Epithelial cell of proximal tubule (primary cell): ENCODE measurements around the gene ZNF275. TPM values are rescaled to one million over a fixed set of nuclear protein-coding genes. Genes with fewer than 3 reads are reported as not detected.

Experiments used
- DNase-seq: peaks from one replicate; pipeline ENCODE4 v3.0.0-alpha.2; 2011; ENCODE audit warnings: low read depth
- H3K4me3 ChIP-seq: 2 replicates; pipeline ENCODE4 v1.5.1; 2011; ENCODE audit warnings: low read depth, mild to moderate bottlenecking, low read length
- CTCF ChIP-seq: conservative IDR thresholded peaks from 2 replicates; pipeline ENCODE4 v1.5.1; 2012; ENCODE audit warnings: low read depth, mild to moderate bottlenecking, low read length
- total RNA-seq: library from RNA; depleted of rRNA; stranded (reverse); fragments of >200 nt; gene quantifications from 2 replicates; pipeline ENCODE4 v1.2.3, GENCODE V29; 2015

The ZNF275 gene
- total RNA-seq, 1 donor from 2014 or later: 4.8 TPM

DNA sequence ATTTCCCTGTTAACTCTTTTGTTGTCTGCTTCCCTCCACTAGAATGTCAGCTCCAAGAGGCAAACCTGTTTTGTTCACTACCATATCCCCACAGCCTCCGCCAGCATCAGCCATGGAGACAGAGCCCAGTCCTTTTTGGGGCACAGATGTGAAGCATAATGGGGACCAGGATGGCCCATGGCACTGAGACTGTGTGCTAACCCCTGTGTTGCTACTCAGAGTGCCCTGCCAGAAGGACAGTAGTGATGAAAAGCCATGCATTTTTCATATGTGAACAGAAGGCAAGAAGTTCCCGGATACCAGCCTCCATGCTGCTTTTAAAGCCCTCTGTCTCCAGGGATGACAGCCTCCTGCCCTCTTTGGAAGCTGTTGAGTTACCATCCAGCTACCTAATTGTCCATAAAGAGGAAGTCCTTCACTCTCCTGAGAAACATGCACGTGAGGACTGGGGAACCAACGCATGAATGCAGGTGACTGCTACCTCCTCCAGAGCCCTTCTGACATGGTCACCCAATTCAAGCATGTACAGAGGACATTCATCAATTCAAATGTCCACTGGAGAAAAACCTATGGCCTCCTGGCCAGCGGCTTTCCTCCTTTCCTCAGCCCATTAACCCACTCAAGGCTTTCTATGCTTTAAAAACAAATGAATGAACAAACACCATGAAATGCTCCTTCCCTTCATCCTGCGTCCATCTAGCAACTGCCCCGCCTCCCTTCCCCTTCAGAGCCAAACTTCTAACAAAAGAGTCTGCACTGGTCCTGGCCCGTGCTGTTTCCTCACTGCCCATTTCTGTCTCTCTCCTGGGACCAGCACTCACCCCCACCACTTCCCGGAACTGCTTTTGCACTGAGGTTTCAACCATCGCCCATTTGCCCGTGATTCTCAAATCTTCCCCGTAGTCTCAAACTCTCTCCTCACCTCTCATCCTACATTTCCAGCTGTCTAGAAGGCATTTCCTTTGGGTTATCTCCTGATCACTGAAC, 30.4 kb upstream of the ZNF275 start:
- DNase-seq: no peak
- no peak for TF ChIP-seq CTCF
- H3K4me3 ChIP-seq: no peak overlapping the region

DNA sequence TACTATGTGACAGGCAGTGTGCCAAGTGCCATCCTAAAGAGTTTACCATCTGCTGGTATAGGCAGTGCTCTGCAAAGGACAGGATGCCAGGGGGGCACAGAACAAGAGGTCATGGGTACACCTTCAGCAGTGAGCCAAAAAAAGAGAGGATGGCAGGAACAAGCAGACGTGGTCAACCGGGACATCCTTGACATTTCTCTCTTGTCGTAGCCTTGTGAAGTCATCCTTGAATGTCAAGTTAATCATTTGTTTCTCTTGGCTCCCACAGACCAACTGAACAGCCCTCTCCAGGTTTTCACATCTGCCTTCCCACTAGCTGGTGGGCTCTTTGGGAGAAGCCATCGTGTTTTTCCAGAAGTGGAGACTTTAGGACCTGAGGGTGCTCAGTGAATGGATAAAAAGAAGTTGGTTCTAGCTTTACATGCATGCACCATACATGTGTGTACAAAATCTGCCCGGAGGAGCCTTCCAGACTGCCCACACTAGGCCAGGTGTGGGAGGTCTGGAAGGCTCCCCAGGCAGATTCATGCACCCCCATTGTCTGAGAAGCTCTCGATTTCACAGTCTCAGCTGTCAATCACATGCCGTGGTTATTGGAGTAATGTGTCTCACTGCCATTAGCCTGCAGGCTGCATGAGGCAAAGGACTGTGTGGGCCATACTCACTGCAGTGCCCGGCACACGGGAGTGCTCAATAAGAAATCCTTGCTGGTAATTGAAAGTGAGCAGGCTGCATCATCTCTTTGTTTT, 28.8 kb upstream of the ZNF275 start:
- TF ChIP-seq CTCF: no peak
- no peak for DNase-seq
- H3K4me3 ChIP-seq: no peak overlapping the region

GRCh38 chrX:153305972-153306371, 28.0 kb upstream of the ZNF275 start:
- DNase-seq: no peak
- H3K4me3 ChIP-seq: no peak overlapping the region
- no peak for TF ChIP-seq CTCF

DNA sequence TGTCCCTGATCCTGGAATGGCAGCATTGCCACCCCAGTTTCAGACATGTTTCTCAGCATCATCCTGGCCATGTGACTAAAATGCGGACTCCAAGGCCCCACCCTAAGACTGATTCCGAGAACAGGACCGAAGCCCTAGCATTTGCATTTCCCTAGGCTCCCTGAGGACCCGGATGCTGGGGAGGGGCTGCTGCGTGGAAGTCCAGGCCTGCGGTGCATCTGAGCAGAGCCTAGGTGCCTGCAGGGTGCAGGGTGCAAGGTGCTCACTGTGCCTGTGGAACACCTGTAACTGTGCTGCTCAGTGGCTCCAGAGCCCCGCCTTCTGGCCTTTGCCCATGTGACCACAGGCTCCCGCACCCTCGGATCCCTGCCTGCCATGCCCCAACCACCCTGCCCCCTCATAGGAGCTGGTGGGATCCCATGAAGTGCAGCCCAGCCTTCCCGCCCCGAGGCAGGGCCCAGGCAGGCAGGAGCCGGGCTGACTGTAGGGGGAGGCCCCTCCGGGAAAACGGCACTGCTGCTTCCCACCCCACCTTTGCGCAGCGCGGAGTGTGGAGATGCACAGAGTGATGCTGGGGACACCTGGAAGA, 27.3 kb upstream of the ZNF275 start:
- no peak for TF ChIP-seq CTCF
- no peak for DNase-seq
- no peak overlapping the region for H3K4me3 ChIP-seq

GRCh38 chrX:153307276-153308178, 26.4 kb upstream of the ZNF275 start:
- H3K4me3 ChIP-seq: no peak overlapping the region
- no peak for TF ChIP-seq CTCF
- no peak for DNase-seq

- TF ChIP-seq CTCF: no peak
- no peak for DNase-seq
- no peak overlapping the region for H3K4me3 ChIP-seq
Measured at GRCh38 chrX:153310901-153311300, 23.1 kb upstream of the ZNF275 start.
